HepG2 (cell line): ENCODE measurements around the gene ENO3. TPM values are rescaled to one million over a fixed set of nuclear protein-coding genes. Genes with fewer than 3 reads are reported as not detected.

Experiments used
- DMAP1 ChIP-seq: IDR thresholded peaks from 2 replicates; pipeline ENCODE4 v1.6.1; 2016
- ELF1 ChIP-seq: sonication (generic); formaldehyde crosslinking; IDR thresholded peaks from 2 replicates; pipeline ENCODE4 v1.4.0; 2020; ENCODE audit warnings: missing genetic modification reagents
- ESRRA ChIP-seq: sonication (generic); formaldehyde crosslinking; IDR thresholded peaks from 2 replicates; pipeline ENCODE4 v1.5.1; 2020; ENCODE audit warnings: mild to moderate bottlenecking, low read depth, missing genetic modification reagents
- FOSL1 ChIP-seq: sonication (generic); formaldehyde crosslinking; IDR thresholded peaks from 2 replicates; pipeline ENCODE4 v1.9.0; 2021; ENCODE audit warnings: missing genetic modification reagents, borderline replicate concordance
- HDAC1 ChIP-seq: sonication (generic); formaldehyde crosslinking; IDR thresholded peaks from 2 replicates; pipeline ENCODE4 v1.5.1; 2020; ENCODE audit warnings: mild to moderate bottlenecking, missing genetic modification reagents
- KDM2A ChIP-seq: sonication (generic); formaldehyde crosslinking; IDR thresholded peaks from 2 replicates; pipeline ENCODE4 v1.4.0; 2020; ENCODE audit warnings: low read depth, missing genetic modification reagents, borderline replicate concordance
- KDM5A ChIP-seq: fragments of 200-600 bp; sonication (generic); IDR thresholded peaks from 2 replicates; pipeline ENCODE4 v1.7.0; 2018; ENCODE audit warnings: antibody characterized with exemption, mild to moderate bottlenecking, low read length, borderline replicate concordance
- MIXL1 ChIP-seq: IDR thresholded peaks from 2 replicates; pipeline ENCODE4 v1.6.1; 2016
- NR2C2 ChIP-seq: sonication (generic); formaldehyde crosslinking; IDR thresholded peaks from 2 replicates; pipeline ENCODE4 v1.4.0; 2020; ENCODE audit warnings: missing genetic modification reagents, mild to moderate bottlenecking, moderate library complexity, borderline replicate concordance
- NR2F2 ChIP-seq: IDR thresholded peaks from 2 replicates; pipeline ENCODE4 v1.6.1; 2012; ENCODE audit warnings: low read depth, inconsistent platforms, borderline replicate concordance
- REPIN1 ChIP-seq: sonication (generic); formaldehyde crosslinking; IDR thresholded peaks from 2 replicates; pipeline ENCODE4 v1.8.0; 2022; ENCODE audit warnings: missing genetic modification reagents, low read depth, mild to moderate bottlenecking, borderline replicate concordance
- ZMYM3 ChIP-seq: sonication (generic); formaldehyde crosslinking; IDR thresholded peaks from 2 replicates; pipeline ENCODE4 v1.5.1; 2020; ENCODE audit warnings: mild to moderate bottlenecking, missing genetic modification reagents
- ZNF263 ChIP-seq: sonication (generic); formaldehyde crosslinking; IDR thresholded peaks from 2 replicates; pipeline ENCODE4 v1.4.0; 2020; ENCODE audit warnings: missing genetic modification reagents
- ZNF484 ChIP-seq: sonication (generic); formaldehyde crosslinking; IDR thresholded peaks from 2 replicates; pipeline ENCODE4 v1.5.1; 2020; ENCODE audit warnings: mild to moderate bottlenecking, low read depth, missing genetic modification reagents, borderline replicate concordance
- ZNF652 ChIP-seq: IDR thresholded peaks from 2 replicates; pipeline ENCODE4 v1.6.1; 2016; ENCODE audit warnings: low read depth, borderline replicate concordance
- ZNF775 ChIP-seq: sonication (generic); formaldehyde crosslinking; IDR thresholded peaks from 2 replicates; pipeline ENCODE4 v1.4.0; 2020; ENCODE audit warnings: missing genetic modification reagents, mild to moderate bottlenecking, moderate library complexity, borderline replicate concordance
- ZSCAN12 ChIP-seq: sonication (generic); formaldehyde crosslinking; IDR thresholded peaks from 2 replicates; pipeline ENCODE4 v1.9.0; 2021; ENCODE audit warnings: mild to moderate bottlenecking, missing genetic modification reagents
- ZSCAN20 ChIP-seq: sonication (generic); formaldehyde crosslinking; IDR thresholded peaks from 2 replicates; pipeline ENCODE4 v1.4.0; 2020; ENCODE audit warnings: missing genetic modification reagents, mild to moderate bottlenecking, borderline replicate concordance
- polyA plus RNA-seq, 8 experiments: library from polyadenylated mRNA; depleted of rRNA in 3 of 8; stranded (reverse) in 7 of 8; unstranded in 1 of 8; fragments of >200 nt; fragmentation: Illumina TruSeq in 4 of 8; extraction: Trizol in 4 of 8; gene quantifications; 2 replicates each; pipeline versions ENCODE4 v1.2.1 to v1.2.3, GENCODE V29; 2011 to 2016; ENCODE audit warnings: low read depth in 4 of 8, missing spikeins in 1 of 8, mixed read lengths in 1 of 8; ENCODE audit not compliant: insufficient read depth in 1 of 8
- total RNA-seq, 5 experiments: library from RNA; depleted of rRNA; stranded (reverse); fragments of >200 nt; fragmentation: Illumina TruSeq; extraction: Trizol; gene quantifications; 2 replicates each; pipeline ENCODE4 v1.2.3, GENCODE V29; 2016; ENCODE audit warnings: low read depth in 1 of 5
- TF ChIP-seq, protein P1 (sequence below): sonication (generic); formaldehyde crosslinking; IDR thresholded peaks from 2 replicates; pipeline ENCODE4 v1.4.0; 2020; ENCODE audit warnings: missing genetic modification reagents, borderline replicate concordance
- TF ChIP-seq, protein P2 (sequence below): sonication (generic); formaldehyde crosslinking; IDR thresholded peaks from 2 replicates; pipeline ENCODE4 v1.5.1; 2020; ENCODE audit warnings: missing genetic modification reagents, mild to moderate bottlenecking, borderline replicate concordance
- TF ChIP-seq, protein P3 (sequence below): IDR thresholded peaks from 2 replicates; pipeline ENCODE4 v1.6.1; 2012; ENCODE audit warnings: inconsistent platforms

Gene ENO3
- total and polyA plus RNA-seq, 2 of the 13 experiments (the other 11 are each of a cell fraction or from before 2014, with no cell fraction given): 59.8 to 69.8 TPM

DNA sequence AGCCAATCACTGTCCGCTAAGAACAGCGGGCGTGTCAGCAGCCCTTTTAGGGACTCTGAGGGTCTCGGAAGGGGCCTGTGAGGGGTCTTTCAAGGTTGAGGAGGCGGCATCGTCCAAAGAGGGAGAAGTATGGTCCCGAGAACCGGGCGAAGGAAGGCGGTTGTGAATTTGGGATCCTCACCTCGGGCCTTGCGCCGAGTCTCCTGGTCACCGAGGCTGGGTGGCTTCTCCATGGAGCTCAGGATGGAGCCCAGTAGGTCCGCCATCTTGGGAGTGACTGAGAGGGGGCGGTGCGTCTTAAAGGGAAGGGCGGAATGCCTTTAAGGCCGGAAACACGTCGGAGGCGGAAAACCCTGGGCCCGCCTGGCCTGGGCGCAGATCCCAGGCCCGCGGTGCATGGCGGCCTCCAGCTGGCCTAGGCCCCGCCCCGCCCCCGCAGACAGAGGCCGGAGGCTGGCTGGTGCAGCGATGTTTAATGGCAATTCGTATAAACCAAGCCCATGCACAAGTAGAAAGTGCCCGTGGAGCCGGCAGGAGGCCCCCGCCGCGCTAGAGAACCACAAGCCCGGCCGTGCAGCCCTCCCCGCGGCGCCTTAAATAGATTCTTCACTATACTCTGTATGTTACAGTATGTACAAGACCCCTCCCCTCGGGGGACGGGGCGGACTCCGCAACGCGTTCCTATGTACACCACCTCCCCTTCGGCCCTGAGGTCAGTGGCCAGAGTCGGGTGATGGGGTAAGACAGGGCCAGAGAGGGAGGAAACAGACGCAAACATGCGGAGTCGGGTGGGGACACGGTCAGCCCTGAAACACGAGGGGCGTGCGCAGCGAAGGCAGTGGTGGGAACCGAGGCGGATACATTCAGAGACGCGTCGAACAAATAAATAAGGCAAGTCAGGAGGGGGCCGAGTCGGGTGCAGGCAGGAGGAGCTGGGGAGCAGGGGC, 16.9 kb downstream of the ENO3 start, which contains the start of gene SPAG7 (continued):
- no peak; the same call in 1 of the 2 replicates for TF ChIP-seq NR2C2 (CRISPR knock-in tag)
- no peak for TF ChIP-seq ZNF263 (CRISPR knock-in tag)
- TF ChIP-seq ZNF484 (CRISPR knock-in tag): no peak
- peak; percentile 63 for TF ChIP-seq ZNF652 (CRISPR knock-in tag)
- TF ChIP-seq, protein P1, sequence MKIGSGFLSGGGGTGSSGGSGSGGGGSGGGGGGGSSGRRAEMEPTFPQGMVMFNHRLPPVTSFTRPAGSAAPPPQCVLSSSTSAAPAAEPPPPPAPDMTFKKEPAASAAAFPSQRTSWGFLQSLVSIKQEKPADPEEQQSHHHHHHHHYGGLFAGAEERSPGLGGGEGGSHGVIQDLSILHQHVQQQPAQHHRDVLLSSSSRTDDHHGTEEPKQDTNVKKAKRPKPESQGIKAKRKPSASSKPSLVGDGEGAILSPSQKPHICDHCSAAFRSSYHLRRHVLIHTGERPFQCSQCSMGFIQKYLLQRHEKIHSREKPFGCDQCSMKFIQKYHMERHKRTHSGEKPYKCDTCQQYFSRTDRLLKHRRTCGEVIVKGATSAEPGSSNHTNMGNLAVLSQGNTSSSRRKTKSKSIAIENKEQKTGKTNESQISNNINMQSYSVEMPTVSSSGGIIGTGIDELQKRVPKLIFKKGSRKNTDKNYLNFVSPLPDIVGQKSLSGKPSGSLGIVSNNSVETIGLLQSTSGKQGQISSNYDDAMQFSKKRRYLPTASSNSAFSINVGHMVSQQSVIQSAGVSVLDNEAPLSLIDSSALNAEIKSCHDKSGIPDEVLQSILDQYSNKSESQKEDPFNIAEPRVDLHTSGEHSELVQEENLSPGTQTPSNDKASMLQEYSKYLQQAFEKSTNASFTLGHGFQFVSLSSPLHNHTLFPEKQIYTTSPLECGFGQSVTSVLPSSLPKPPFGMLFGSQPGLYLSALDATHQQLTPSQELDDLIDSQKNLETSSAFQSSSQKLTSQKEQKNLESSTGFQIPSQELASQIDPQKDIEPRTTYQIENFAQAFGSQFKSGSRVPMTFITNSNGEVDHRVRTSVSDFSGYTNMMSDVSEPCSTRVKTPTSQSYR (CRISPR knock-in tag): peak; percentile 58; the same call in 1 of the 2 replicates
- peak; percentile 53; the same call in 1 of the 2 replicates for TF ChIP-seq KDM5A
- peak; percentile 17; the same call in 1 of the 2 replicates for TF ChIP-seq NR2F2
- peak; percentile 14; the same call in 1 of the 2 replicates for TF ChIP-seq ESRRA (CRISPR knock-in tag)
- TF ChIP-seq, protein P2, sequence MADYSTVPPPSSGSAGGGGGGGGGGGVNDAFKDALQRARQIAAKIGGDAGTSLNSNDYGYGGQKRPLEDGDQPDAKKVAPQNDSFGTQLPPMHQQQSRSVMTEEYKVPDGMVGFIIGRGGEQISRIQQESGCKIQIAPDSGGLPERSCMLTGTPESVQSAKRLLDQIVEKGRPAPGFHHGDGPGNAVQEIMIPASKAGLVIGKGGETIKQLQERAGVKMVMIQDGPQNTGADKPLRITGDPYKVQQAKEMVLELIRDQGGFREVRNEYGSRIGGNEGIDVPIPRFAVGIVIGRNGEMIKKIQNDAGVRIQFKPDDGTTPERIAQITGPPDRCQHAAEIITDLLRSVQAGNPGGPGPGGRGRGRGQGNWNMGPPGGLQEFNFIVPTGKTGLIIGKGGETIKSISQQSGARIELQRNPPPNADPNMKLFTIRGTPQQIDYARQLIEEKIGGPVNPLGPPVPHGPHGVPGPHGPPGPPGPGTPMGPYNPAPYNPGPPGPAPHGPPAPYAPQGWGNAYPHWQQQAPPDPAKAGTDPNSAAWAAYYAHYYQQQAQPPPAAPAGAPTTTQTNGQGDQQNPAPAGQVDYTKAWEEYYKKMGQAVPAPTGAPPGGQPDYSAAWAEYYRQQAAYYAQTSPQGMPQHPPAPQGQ (CRISPR knock-in tag): no peak
- peak; percentile 69 for TF ChIP-seq REPIN1 (CRISPR knock-in tag)
- 0 out of 2 replicates have a peak, but pooled peaks have one; percentile 9 for TF ChIP-seq ZMYM3 (CRISPR knock-in tag)
- TF ChIP-seq, protein P3, sequence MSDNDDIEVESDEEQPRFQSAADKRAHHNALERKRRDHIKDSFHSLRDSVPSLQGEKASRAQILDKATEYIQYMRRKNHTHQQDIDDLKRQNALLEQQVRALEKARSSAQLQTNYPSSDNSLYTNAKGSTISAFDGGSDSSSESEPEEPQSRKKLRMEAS: peak; percentile 80
- 0 out of 2 replicates have a peak, but pooled peaks have one; percentile 33 for TF ChIP-seq MIXL1 (CRISPR knock-in tag)
- TF ChIP-seq DMAP1 (CRISPR knock-in tag): peak; percentile 81; the same call in 1 of the 2 replicates
- TF ChIP-seq ZSCAN12 (CRISPR knock-in tag): no peak
- no peak for TF ChIP-seq ZNF775 (CRISPR knock-in tag)
- peak; percentile 68; the same call in 1 of the 2 replicates for TF ChIP-seq KDM2A (CRISPR knock-in tag)
- TF ChIP-seq HDAC1 (CRISPR knock-in tag): peak; percentile 47
- no peak; the same call in 1 of the 2 replicates for TF ChIP-seq FOSL1
- TF ChIP-seq ZSCAN20 (CRISPR knock-in tag): no peak
- TF ChIP-seq ELF1: 0 out of 2 replicates have a peak, but pooled peaks have one; percentile 3
